ENCODE measurements around the gene MBNL1.
"Not testable (repeated sequence)": the region's sequence is repeated elsewhere in the genome, so short reads cannot be mapped to it uniquely, and the experiment has no call there.

- not testable (repeated sequence) for TF ChIP-seq CTCF (IDR thresholded peaks at IDR 0.05); REST (IDR thresholded peaks at IDR 0.05; ENCODE audit: insufficient read depth in 1 of 2, low read depth in 2 of 2, low read length in 1 of 2); POLR2AphosphoS5 (IDR thresholded peaks at IDR 0.05; ENCODE audit: low read depth, low read length); TCF7L2 (IDR thresholded peaks at IDR 0.05; ENCODE audit: low read depth, low read length); SIN3A (IDR thresholded peaks at IDR 0.05; ENCODE audit: borderline replicate concordance, insufficient read depth, low read depth, low read length)
These were observed 171.5 kb downstream of the MBNL1 start for GRCh38 chr3:152440243-152440642.

Measured in Panc1 (cell line).